SU-DHL-6 (cell line): ENCODE data around the gene ALK.

ENCODE experiments used
- EZH2phosphoT487 ChIP-seq: fragments of 200-600 bp; sonication (generic), shearing (Covaris generic); conservative IDR thresholded peaks from 2 replicates; pipeline ENCODE4 v1.6.1; 2018; ENCODE audit warnings: mild to moderate bottlenecking, antibody characterized with exemption, low read length, moderate library complexity, mixed read lengths
- TF ChIP-seq, protein P1 (sequence below): fragments of 200-600 bp; sonication (generic); IDR thresholded peaks from one replicate; pipeline ENCODE4 v1.5.1; 2017; ENCODE audit warnings: antibody characterized with exemption, mild to moderate bottlenecking, low read length, moderate library complexity; ENCODE audit not compliant: insufficient read depth, poor library complexity, severe bottlenecking

- TF ChIP-seq, protein P1, sequence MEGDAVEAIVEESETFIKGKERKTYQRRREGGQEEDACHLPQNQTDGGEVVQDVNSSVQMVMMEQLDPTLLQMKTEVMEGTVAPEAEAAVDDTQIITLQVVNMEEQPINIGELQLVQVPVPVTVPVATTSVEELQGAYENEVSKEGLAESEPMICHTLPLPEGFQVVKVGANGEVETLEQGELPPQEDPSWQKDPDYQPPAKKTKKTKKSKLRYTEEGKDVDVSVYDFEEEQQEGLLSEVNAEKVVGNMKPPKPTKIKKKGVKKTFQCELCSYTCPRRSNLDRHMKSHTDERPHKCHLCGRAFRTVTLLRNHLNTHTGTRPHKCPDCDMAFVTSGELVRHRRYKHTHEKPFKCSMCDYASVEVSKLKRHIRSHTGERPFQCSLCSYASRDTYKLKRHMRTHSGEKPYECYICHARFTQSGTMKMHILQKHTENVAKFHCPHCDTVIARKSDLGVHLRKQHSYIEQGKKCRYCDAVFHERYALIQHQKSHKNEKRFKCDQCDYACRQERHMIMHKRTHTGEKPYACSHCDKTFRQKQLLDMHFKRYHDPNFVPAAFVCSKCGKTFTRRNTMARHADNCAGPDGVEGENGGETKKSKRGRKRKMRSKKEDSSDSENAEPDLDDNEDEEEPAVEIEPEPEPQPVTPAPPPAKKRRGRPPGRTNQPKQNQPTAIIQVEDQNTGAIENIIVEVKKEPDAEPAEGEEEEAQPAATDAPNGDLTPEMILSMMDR: no peak
- no peak for TF ChIP-seq EZH2phosphoT487
Measured at GRCh38 chr2:29517413-29517812, 404.0 kb downstream of the ALK start.
